PC-3 (cell line): ENCODE results near the gene TSPAN33. TPM values are rescaled to one million over a fixed set of nuclear protein-coding genes. Genes with fewer than 3 reads are reported as not detected.

ENCODE experiments used
- ATAC-seq: fragments of 200-7000 bp; cut with Tn5 transposase; 2 replicates; pipeline ENCODE4 v1.9.1; 2020; ENCODE audit warnings: mild to moderate bottlenecking, moderate library complexity
- BruUV-seq: library from RNA; stranded (reverse); fragments of 400-500 nt; replicated peaks from 2 replicates; lab custom pipeline; 2021; lab: Mats Ljungman, UMichigan
- CTCF ChIA-PET: fragments of 300-600 bp; sonication (Branson Sonifier 250); formaldehyde crosslinking; loops from one replicate; lab custom pipeline; 2022; ENCODE audit warnings: antibody characterized with exemption; lab: Charles Lee
- POLR2A ChIA-PET: fragments of 300-600 bp; sonication (Branson Sonifier 250); formaldehyde crosslinking; loops from one replicate; lab custom pipeline; 2022; ENCODE audit warnings: antibody characterized with exemption; ENCODE audit not compliant: unreplicated experiment; lab: Charles Lee
- DNase-seq: peaks from one replicate; pipeline ENCODE4 v3.0.0-alpha.2; 2015
- H2AFZ ChIP-seq: fragments of 300-600 bp; sonication (generic); 2 replicates; pipeline ENCODE4 v1.6.0; 2016; ENCODE audit warnings: antibody characterized with exemption, low read length
- H3F3A ChIP-seq: fragments of 300-600 bp; sonication (generic); one replicate; pipeline ENCODE4 v1.6.0; 2017; ENCODE audit warnings: antibody characterized with exemption, low read length, control low read depth, mild to moderate bottlenecking; ENCODE audit not compliant: unreplicated experiment
- H3K27ac ChIP-seq: fragments of 300-600 bp; sonication (generic); 2 replicates; pipeline ENCODE4 v1.5.1; 2016; ENCODE audit warnings: mild to moderate bottlenecking, low read length
- H3K27me3 ChIP-seq: fragments of 300-600 bp; sonication (generic); 2 replicates; pipeline ENCODE4 v1.6.1; 2016; ENCODE audit warnings: low read length, mixed read lengths
- H3K36me3 ChIP-seq: fragments of 300-600 bp; sonication (generic); 2 replicates; pipeline ENCODE4 v1.6.1; 2016; ENCODE audit warnings: low read depth, mixed run types, low read length, mixed read lengths
- H3K4me1 ChIP-seq: fragments of 300-600 bp; sonication (generic); 2 replicates; pipeline ENCODE4 v1.5.1; 2016; ENCODE audit warnings: low read length; ENCODE audit not compliant: insufficient read depth
- H3K4me2 ChIP-seq: fragments of 300-600 bp; sonication (generic); 2 replicates; pipeline ENCODE4 v1.6.0; 2016; ENCODE audit warnings: low read length
- H3K4me3 ChIP-seq: fragments of 300-600 bp; sonication (generic); 2 replicates; pipeline ENCODE4 v1.5.1; 2016; ENCODE audit warnings: mild to moderate bottlenecking, low read length, mixed read lengths
- H3K79me2 ChIP-seq: fragments of 300-600 bp; sonication (generic); 2 replicates; pipeline ENCODE4 v1.6.1; 2017; ENCODE audit warnings: low read length, mixed read lengths
- H3K9ac ChIP-seq: fragments of 300-600 bp; sonication (generic); 2 replicates; pipeline ENCODE4 v1.6.0; 2016; ENCODE audit warnings: mild to moderate bottlenecking, low read length
- H3K9me2 ChIP-seq: fragments of 300-600 bp; sonication (generic); replicated peaks from 2 replicates; pipeline ENCODE4 v1.6.1; 2016; ENCODE audit warnings: mixed run types, low read length, mixed read lengths
- H3K9me3 ChIP-seq: fragments of 300-600 bp; sonication (generic); 2 replicates; pipeline ENCODE4 v1.6.1; 2016; ENCODE audit warnings: low read length, mixed read lengths
- H4K20me1 ChIP-seq: fragments of 300-600 bp; sonication (generic); 2 replicates; pipeline ENCODE4 v1.6.1; 2016; ENCODE audit warnings: low read length, mixed read lengths
- CTCF ChIP-seq: fragments of 300-600 bp; sonication (generic); conservative IDR thresholded peaks from 2 replicates; pipeline ENCODE4 v1.5.1; 2017; ENCODE audit warnings: antibody characterized with exemption, low read depth, mild to moderate bottlenecking, low read length
- EZH2 ChIP-seq: fragments of 300-600 bp; sonication (generic); IDR thresholded peaks from one replicate; pipeline ENCODE4 v1.6.1; 2017; ENCODE audit warnings: antibody characterized with exemption, mild to moderate bottlenecking, low read length; ENCODE audit not compliant: unreplicated experiment
- EZH2phosphoT487 ChIP-seq: fragments of 300-600 bp; sonication (generic); IDR thresholded peaks from 2 replicates; pipeline ENCODE4 v1.6.1; 2018; ENCODE audit warnings: mild to moderate bottlenecking, antibody characterized with exemption, low read length, borderline replicate concordance
- intact Hi-C: fragments of 100-400 bp; cut with micrococcal nuclease; formaldehyde crosslinking; loops from 2 replicates; pipeline ENCODE4 v1.9.0; 2023
- total RNA-seq: library from RNA; depleted of rRNA; stranded (reverse); fragments of >200 nt; gene quantifications from 2 replicates; pipeline ENCODE4 v1.2.3, GENCODE V29; 2014

The TSPAN33 gene
- total RNA-seq, 1 experiment from 2014 or later, result 23.7 TPM

GRCh38 chr7:129176916-129177710 lies 32.6 kb downstream of the TSPAN33 start:
- Histone ChIP-seq H3K4me3 (no peak overlapping the region), H2AFZ (no peak overlapping the region), H3K36me3 (no peaks in the 10 kb centered on the region), H3K27me3 (no peaks in the 10 kb centered on the region), H3K9me2 (no peaks in the 10 kb centered on the region), H3K4me1 (no peaks in the 10 kb centered on the region), H3F3A (no peaks in the 10 kb centered on the region), H3K9ac (no peak overlapping the region), H3K79me2 (no peaks in the 10 kb centered on the region), H3K27ac (no peak overlapping the region), H3K4me2 (no peak overlapping the region), H3K9me3 (no peaks in the 10 kb centered on the region), H4K20me1 (no peaks in the 10 kb centered on the region)
- ChIA-PET POLR2A (no interaction called here), CTCF (interaction anchor here (0.7 kb wide), 1 partner anchor 603 kb away, joined by 14 read pairs; no protein-coding TSS in a partner anchor)
- intact Hi-C loops, result no loop called here
- BruUV-seq, result no TSS peak
- DNase-seq (no peak), ATAC-seq (no peak; the same call in 1 of the 2 replicates)
- TF ChIP-seq CTCF (no peak), EZH2phosphoT487 (no peak), EZH2 (no peak)

GRCh38 chr7:129184981-129185670 lies 40.6 kb downstream of the TSPAN33 start:
- no peak overlapping the region for H3K4me2 ChIP-seq
- ChIA-PET CTCF (no interaction called here), POLR2A (no interaction called here)
- peaks cover 8% of the 10 kb centered on the region; the same call in 1 of the 2 replicates for H3K4me1 ChIP-seq
- peaks cover 5% of the 10 kb centered on the region; the same call in 1 of the 2 replicates for H3K79me2 ChIP-seq
- H3K9ac ChIP-seq, result no peak overlapping the region
- no peak overlapping the region for H3K27ac ChIP-seq
- no peaks in the 10 kb centered on the region for H3K27me3 ChIP-seq
- peak; percentile 10; the same call in 1 of the 2 replicates for ATAC-seq
- peak; percentile 22 for DNase-seq
- H3K36me3 ChIP-seq, result no peaks in the 10 kb centered on the region
- H4K20me1 ChIP-seq, result no peaks in the 10 kb centered on the region
- intact Hi-C loops, result no loop called here
- no peak overlapping the region for H3K4me3 ChIP-seq
- H3K9me3 ChIP-seq, result no peaks in the 10 kb centered on the region
- H2AFZ ChIP-seq, result no peak overlapping the region
- BruUV-seq, result no TSS peak
- H3K9me2 ChIP-seq, result no peaks in the 10 kb centered on the region
- TF ChIP-seq EZH2phosphoT487 (no peak), CTCF (no peak), EZH2 (no peak)
- H3F3A ChIP-seq, result no peaks in the 10 kb centered on the region
